Adrenal gland (tissue), 5 donors: ENCODE measurements around the gene GNLY.

ENCODE experiments used
- POLR2A ChIP-seq, 2 donors: fragments of 450-650 bp; IDR thresholded peaks; one replicate each; pipeline ENCODE4 v1.6.1; 2017; ENCODE audit warnings: antibody characterized with exemption in 2 of 2, mild to moderate bottlenecking in 2 of 2, moderate library complexity in 1 of 2
- TF ChIP-seq, protein P1 (sequence below), 6 experiments: fragments of 450-650 bp in 4 of 6; fragments of 200-600 bp in 2 of 6; sonication (generic) in 1 of 6; IDR thresholded peaks; 1 replicate in 5 of 6; 2 replicates in 1 of 6; pipeline versions ENCODE4 v1.5.1 to v1.8.0; 2016 to 2021; ENCODE audit warnings: antibody characterized with exemption in 6 of 6, mild to moderate bottlenecking in 2 of 6, moderate library complexity in 1 of 6
- donor health status: DM: no; HTN: no; CAD: no.

DNA sequence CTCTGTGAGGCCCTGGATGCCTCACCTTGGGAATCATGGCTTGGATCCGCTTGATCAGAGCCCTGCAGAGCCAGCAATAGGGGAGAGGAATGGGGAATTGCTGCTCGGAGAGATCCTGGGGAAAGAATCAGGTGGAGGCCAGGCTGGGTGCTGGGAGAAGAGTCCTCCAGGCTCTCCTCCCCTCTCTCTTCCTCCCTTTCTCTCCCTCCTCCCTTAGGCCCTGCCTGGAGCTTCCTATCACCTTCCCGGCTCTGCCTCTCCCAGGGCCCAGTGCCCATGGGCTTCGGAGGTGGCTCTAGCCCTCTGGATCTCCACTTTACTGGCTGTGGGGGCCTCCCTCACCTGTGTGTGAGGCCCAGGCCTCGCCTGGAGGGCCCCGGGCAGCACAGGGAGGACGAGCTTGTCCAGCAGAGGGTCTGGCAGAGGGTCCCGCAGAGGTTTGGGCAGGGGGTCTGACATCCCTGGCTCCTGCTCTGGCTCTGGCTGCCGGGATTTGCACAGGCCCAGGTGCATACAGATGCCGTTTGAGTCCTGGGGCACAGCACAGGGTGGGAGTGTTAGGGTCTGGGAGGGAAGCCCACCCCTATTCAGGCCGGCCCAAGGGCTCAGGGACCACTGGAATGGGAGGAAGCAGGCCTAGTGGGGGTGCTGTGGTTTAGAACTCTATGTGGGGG lies 28.8 kb upstream of the GNLY start:
- no peak for TF ChIP-seq POLR2A (IDR thresholded peaks at IDR 0.05)
- TF ChIP-seq, protein P1, sequence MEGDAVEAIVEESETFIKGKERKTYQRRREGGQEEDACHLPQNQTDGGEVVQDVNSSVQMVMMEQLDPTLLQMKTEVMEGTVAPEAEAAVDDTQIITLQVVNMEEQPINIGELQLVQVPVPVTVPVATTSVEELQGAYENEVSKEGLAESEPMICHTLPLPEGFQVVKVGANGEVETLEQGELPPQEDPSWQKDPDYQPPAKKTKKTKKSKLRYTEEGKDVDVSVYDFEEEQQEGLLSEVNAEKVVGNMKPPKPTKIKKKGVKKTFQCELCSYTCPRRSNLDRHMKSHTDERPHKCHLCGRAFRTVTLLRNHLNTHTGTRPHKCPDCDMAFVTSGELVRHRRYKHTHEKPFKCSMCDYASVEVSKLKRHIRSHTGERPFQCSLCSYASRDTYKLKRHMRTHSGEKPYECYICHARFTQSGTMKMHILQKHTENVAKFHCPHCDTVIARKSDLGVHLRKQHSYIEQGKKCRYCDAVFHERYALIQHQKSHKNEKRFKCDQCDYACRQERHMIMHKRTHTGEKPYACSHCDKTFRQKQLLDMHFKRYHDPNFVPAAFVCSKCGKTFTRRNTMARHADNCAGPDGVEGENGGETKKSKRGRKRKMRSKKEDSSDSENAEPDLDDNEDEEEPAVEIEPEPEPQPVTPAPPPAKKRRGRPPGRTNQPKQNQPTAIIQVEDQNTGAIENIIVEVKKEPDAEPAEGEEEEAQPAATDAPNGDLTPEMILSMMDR (IDR thresholded peaks at IDR 0.05) = no peak
